ENCODE results near the gene KBTBD8. TPM values are rescaled to one million over a fixed set of nuclear protein-coding genes. Genes with fewer than 3 reads are reported as not detected.

KBTBD8 gene
- total RNA-seq, 2 donors from 2014 or later, result 4.6 to 5.0 TPM

DNA sequence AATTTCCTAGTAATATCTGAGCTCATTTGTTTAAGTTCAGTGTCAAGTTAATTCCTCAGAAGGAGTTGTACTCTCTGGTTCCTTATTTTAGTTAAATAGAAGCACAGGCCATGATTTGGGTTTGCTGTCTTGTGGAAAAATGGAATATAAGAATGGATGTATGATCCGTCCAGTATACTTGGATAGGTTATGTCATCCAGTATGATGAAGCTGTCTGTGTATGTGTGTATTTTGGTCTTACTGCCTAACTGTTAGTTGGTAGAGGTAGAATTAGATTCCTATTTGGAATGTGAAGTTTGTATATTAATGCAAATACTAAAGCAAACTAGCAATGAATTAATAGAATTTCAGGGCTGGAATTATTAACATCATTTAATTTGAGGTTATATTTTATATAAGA, 7.9 kb downstream of the KBTBD8 start:
- no peak for DNase-seq
- Histone ChIP-seq H3K27me3 (no peaks in the 10 kb centered on the region), H3K4me3 (no peak overlapping the region), H3K36me3 (no peaks in the 10 kb centered on the region), H3K27ac (no peak overlapping the region), H3K4me1 (no peaks in the 10 kb centered on the region), H3K9me3 (no peaks in the 10 kb centered on the region), H3K9ac (ENCODE audit: low read depth in 2 of 2, low read length in 2 of 2) (no peak overlapping the region)
- intact Hi-C loops (cut with DNase I), result no loop called here
- TF ChIP-seq CTCF (IDR thresholded peaks at IDR 0.05), result no peak

DNA sequence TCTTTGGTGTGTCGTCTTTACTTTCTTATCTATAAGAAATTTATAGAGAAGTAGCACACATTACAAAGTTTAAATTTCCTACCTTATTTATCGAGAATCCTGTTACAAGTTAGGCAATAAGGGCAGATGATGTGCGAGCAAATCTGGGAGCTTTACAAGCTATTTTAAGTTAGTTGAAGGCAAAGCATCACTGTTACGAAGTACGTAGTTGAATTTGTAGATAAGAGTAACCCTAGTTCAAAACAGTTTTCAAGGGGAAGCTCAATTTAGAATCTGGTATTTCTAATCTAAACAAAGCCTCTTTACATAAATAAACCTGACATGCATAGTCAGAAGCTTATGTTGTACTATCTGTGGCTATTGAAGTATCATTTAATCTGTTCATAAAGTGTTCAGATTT, 8.4 kb downstream of the KBTBD8 start:
- Histone ChIP-seq H3K9me3 (no peaks in the 10 kb centered on the region), H3K27me3 (no peaks in the 10 kb centered on the region), H3K36me3 (no peaks in the 10 kb centered on the region), H3K4me3 (no peak overlapping the region), H3K9ac (ENCODE audit: low read depth in 2 of 2, low read length in 2 of 2) (no peak overlapping the region), H3K4me1 (no peaks in the 10 kb centered on the region), H3K27ac (no peak overlapping the region)
- no peak for DNase-seq
- no peak for TF ChIP-seq CTCF (IDR thresholded peaks at IDR 0.05)
- intact Hi-C loops (cut with DNase I), result no loop called here

DNA sequence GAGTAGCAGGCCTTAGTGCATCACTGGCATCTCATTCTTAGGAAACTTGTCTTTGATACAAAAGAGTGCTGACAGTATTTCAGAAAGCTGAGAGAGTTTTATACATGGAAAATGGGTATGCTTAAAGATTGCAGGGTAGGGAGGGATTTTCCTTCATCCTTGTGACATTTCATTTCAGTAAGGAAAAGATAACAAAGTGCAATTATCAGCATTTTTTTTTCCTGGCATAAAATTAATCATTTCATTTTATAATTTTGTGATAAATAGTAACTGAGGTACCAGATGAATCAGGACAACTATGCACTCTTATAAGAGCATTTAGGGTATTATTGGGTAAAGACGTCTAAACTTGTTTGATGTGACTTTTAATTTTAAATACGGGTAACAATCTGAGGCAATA, 10.3 kb downstream of the KBTBD8 start:
- Histone ChIP-seq H3K27ac (no peak overlapping the region), H3K4me3 (no peak overlapping the region), H3K36me3 (no peaks in the 10 kb centered on the region), H3K4me1 (no peaks in the 10 kb centered on the region), H3K27me3 (no peaks in the 10 kb centered on the region), H3K9me3 (no peaks in the 10 kb centered on the region), H3K9ac (ENCODE audit: low read depth in 2 of 2, low read length in 2 of 2) (no peak overlapping the region)
- intact Hi-C loops (cut with DNase I), result no loop called here
- no peak for TF ChIP-seq CTCF (IDR thresholded peaks at IDR 0.05)
- DNase-seq, result no peak

- Histone ChIP-seq H3K27me3 (no peaks in the 10 kb centered on the region), H3K4me1 (no peaks in the 10 kb centered on the region), H3K9ac (ENCODE audit: low read depth in 2 of 2, low read length in 2 of 2) (no peak overlapping the region), H3K27ac (no peak overlapping the region), H3K4me3 (no peak overlapping the region), H3K9me3 (no peaks in the 10 kb centered on the region), H3K36me3 (no peaks in the 10 kb centered on the region)
- intact Hi-C loops (cut with DNase I), result no loop called here
- TF ChIP-seq CTCF (IDR thresholded peaks at IDR 0.05), result no peak
- no peak for DNase-seq
Measured at GRCh38 chr3:67009716-67010115, 11.6 kb downstream of the KBTBD8 start.

DNA sequence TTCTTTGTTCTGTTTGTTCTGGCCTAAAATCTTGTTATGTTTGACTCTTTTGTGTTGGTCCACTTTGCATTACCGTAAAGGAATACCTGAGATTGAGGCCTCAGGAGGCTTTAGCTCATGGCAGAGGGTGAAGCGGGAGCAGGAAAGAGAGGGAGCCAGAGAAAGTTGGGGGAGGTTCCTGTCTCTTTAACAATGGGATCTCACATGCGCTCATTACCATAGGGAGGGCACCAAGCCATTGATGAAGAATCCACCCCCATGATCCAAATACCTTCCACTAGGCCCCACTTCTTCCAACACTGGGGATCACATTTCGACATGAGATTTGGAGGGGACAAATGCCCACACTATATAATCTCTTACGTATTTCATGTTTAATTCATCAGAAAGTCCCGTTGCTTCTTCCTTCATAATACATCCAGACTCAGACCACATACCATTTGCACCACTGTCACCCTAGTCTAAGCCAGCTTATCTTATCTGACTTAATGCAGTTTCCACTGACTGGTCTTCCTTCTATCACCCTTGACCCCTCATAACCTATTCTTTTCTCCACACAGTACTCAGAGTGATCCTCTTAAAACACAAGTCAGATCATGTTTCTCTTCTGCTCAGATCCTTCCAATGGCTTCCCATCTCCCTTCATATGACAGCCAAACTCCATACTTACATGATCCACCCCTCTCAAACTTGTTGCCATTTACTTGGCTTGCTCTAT, 13.5 kb downstream of the KBTBD8 start:
- Histone ChIP-seq H3K9ac (ENCODE audit: low read depth in 2 of 2, low read length in 2 of 2) (no peak overlapping the region), H3K27me3 (no peaks in the 10 kb centered on the region), H3K9me3 (no peaks in the 10 kb centered on the region), H3K4me1 (no peaks in the 10 kb centered on the region), H3K4me3 (no peak overlapping the region), H3K36me3 (no peaks in the 10 kb centered on the region), H3K27ac (no peak overlapping the region)
- DNase-seq, result no peak
- intact Hi-C loops (cut with DNase I), result no loop called here
- no peak for TF ChIP-seq CTCF (IDR thresholded peaks at IDR 0.05)

All from colonic mucosa (tissue), 4 donors.